Left ventricle myocardium inferior (tissue), 1 donor: ENCODE results near the gene SHISA4. TPM values are rescaled to one million over a fixed set of nuclear protein-coding genes. Genes with fewer than 3 reads are reported as not detected.

Source experiments
- DNase-seq: peaks from one replicate; pipeline ENCODE4 v3.0.0-alpha.2; 2020
- H3K27ac ChIP-seq: fragments of 200-600 bp; replicated peaks from 2 replicates; pipeline ENCODE4 v1.8.0; 2021
- H3K27me3 ChIP-seq: fragments of 200-600 bp; 2 replicates; pipeline ENCODE4 v1.8.0; 2021; ENCODE audit warnings: low read depth
- H3K36me3 ChIP-seq: fragments of 200-600 bp; 2 replicates; pipeline ENCODE4 v1.8.0; 2021
- H3K4me1 ChIP-seq: fragments of 200-600 bp; 2 replicates; pipeline ENCODE4 v1.8.0; 2021
- H3K4me3 ChIP-seq: fragments of 200-600 bp; 2 replicates; pipeline ENCODE4 v1.8.0; 2021; ENCODE audit warnings: mild to moderate bottlenecking, moderate library complexity
- H3K9me3 ChIP-seq: fragments of 200-600 bp; replicated peaks from 2 replicates; pipeline ENCODE4 v1.8.0; 2021
- intact Hi-C: fragments of 100-400 bp; cut with micrococcal nuclease; formaldehyde crosslinking; loops from one replicate; pipeline ENCODE4 v1.11.0; 2022
- total RNA-seq: library from RNA; stranded (reverse); fragmentation: NEBNext Ultra II Directional; extraction: Animal tissue kit (Norgen Biotek cat#: 25700); gene quantifications from one replicate; pipeline ENCODE4 v1.2.1, GENCODE V29; 2021
- TF ChIP-seq, protein P1 (sequence below): fragments of 200-600 bp; IDR thresholded peaks from 2 replicates; pipeline ENCODE4 v1.8.0; 2021; ENCODE audit warnings: antibody characterized with exemption, mild to moderate bottlenecking, borderline replicate concordance
- donor health status: DM: no; HTN: yes; CAD: no; lungs with severe emphysema.

Gene SHISA4
- total RNA-seq, 1 donor from 2014 or later: 191 TPM

DNA sequence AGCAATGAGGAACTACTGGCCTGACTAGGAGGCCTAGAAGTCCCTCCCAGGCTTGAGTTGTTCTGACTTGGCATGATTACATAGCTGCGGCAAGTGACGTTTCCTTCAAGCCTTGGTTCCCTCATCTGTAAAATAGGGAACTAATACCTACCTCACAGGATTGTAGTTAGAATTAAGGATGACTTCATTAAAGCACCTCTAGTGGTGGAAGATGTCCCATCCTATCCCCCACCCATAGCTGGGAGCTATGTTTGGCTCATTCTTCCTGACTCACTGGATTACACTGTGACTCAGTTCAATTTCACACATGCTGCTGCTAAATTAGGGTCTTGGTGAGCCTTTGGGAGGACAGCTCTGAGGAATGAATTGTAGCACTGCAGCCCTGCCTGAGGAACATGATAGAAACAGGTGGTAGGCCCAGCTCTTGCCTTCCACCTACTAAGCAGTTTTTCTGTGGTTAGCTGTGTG is 6.0 kb upstream of the SHISA4 start:
- Histone ChIP-seq H3K4me3 (no peak overlapping the region), H3K27ac (peak overlapping the region; percentile 90), H3K27me3 (no peaks in the 10 kb centered on the region), H3K4me1 (peaks cover 72% of the 10 kb centered on the region), H3K9me3 (no peaks in the 10 kb centered on the region), H3K36me3 (no peaks in the 10 kb centered on the region)
- TF ChIP-seq, protein P1, sequence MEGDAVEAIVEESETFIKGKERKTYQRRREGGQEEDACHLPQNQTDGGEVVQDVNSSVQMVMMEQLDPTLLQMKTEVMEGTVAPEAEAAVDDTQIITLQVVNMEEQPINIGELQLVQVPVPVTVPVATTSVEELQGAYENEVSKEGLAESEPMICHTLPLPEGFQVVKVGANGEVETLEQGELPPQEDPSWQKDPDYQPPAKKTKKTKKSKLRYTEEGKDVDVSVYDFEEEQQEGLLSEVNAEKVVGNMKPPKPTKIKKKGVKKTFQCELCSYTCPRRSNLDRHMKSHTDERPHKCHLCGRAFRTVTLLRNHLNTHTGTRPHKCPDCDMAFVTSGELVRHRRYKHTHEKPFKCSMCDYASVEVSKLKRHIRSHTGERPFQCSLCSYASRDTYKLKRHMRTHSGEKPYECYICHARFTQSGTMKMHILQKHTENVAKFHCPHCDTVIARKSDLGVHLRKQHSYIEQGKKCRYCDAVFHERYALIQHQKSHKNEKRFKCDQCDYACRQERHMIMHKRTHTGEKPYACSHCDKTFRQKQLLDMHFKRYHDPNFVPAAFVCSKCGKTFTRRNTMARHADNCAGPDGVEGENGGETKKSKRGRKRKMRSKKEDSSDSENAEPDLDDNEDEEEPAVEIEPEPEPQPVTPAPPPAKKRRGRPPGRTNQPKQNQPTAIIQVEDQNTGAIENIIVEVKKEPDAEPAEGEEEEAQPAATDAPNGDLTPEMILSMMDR: no peak
- intact Hi-C loops: no loop called here
- no peak for DNase-seq

DNA sequence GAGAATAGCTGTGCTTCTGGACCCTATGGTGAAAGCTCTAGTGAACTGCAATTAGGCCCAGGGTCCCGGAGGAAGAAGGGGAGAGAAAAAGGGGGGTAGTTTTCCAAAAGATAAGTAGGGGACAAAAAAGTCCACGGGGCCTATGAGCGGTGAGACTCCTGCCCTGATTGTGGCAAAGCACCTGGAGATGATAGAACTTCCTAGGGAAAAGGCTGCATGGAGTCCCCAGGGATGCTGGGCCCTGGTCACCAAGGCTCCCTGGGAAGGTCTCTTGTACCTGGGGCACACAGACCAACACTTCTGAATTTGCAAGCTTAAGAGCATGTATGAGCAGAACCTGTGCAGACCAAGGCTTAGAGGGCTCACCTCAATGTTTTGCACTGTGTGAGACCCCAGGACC is 5.4 kb upstream of the SHISA4 start:
- TF ChIP-seq, protein P1: no peak
- no peaks in the 10 kb centered on the region for H3K9me3 ChIP-seq
- H3K27ac ChIP-seq: peak overlapping the region; percentile 90
- no peaks in the 10 kb centered on the region for H3K36me3 ChIP-seq
- peaks cover 73% of the 10 kb centered on the region for H3K4me1 ChIP-seq
- intact Hi-C loops: no loop called here
- no peaks in the 10 kb centered on the region for H3K27me3 ChIP-seq
- DNase-seq: no peak
- no peak overlapping the region for H3K4me3 ChIP-seq

DNA sequence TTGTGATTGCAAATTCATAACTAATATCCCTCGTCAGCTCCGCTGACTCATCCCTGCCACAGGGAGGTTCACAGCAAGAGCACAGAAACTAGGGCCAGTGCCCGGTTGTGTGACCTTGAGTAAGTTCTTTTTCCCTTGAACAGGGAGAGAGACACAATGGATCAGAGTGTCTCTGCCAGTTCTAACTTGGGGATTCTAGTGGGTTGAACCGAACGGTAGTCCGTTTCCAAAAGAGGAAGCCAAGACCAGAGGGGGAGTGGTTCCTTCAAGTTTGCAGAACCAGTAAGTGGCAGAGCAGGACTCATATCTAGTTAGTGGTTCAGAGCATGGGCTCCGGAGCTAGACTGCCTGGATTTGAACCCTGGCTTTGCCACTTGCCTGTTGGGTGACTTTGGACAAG is 4.9 kb upstream of the SHISA4 start:
- peak; percentile 43 for DNase-seq
- Histone ChIP-seq H3K4me3 (no peak overlapping the region), H3K27ac (peak overlapping the region; percentile 90), H3K27me3 (no peaks in the 10 kb centered on the region), H3K9me3 (no peaks in the 10 kb centered on the region), H3K36me3 (no peaks in the 10 kb centered on the region), H3K4me1 (peaks cover 73% of the 10 kb centered on the region)
- intact Hi-C loops: no loop called here
- TF ChIP-seq, protein P1: no peak

DNA sequence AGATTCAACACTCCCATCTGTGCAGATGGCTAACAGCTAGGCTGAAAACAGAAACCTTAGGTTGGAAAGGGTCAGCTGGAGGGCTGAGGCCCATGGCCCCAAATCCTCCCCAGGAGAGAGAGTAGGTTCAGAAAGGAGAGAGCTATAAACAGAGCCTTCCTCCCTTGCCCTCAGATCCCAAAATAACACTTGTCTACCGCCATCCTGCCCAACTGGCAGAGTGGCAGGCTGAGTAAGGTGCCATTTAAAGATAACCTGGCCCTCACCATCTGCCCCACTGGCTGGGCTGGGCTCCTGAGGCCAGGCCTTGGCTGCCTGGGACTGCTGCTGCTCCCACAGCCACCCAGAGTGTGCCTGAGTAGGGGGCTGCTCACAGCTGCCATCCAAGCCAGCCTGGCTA is 4.3 kb upstream of the SHISA4 start:
- intact Hi-C loops: no loop called here
- H3K27ac ChIP-seq: peak overlapping the region; percentile 90
- peaks cover 77% of the 10 kb centered on the region for H3K4me1 ChIP-seq
- H3K9me3 ChIP-seq: no peaks in the 10 kb centered on the region
- H3K4me3 ChIP-seq: no peak overlapping the region
- H3K27me3 ChIP-seq: no peaks in the 10 kb centered on the region
- peak; percentile 56 for DNase-seq
- H3K36me3 ChIP-seq: no peaks in the 10 kb centered on the region
- TF ChIP-seq, protein P1: no peak

DNA sequence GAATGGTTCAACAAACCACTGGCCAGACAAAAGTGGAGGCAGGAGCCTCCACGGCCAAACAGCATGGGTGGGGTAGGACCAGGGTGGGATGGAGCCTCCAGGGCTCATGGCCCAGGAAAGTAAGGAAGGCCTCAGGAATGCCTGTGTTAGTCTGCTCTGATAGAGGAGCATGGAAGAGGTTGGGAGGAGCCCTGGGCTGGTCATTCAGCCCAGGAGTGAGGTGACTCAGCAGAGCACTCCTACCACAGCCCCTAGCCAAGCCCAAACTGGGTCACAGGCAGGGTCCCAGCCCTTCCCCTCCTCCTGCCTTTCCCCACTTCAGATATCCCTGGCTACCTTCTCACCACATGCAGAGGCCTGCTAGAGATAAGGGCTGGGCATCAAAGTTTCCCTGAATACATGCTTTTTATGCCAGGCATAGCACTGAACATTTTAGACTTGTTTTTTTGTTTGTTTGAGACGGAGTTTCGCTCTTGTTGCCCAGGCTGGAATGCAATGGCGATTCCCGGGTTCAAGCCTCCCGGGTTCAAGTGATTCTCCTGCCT is 3.1 kb upstream of the SHISA4 start:
- peaks cover 5% of the 10 kb centered on the region for H3K36me3 ChIP-seq
- H3K4me3 ChIP-seq: no peak overlapping the region
- H3K27ac ChIP-seq: peak overlapping the region; percentile 90
- H3K27me3 ChIP-seq: no peaks in the 10 kb centered on the region
- intact Hi-C loops: no loop called here
- no peak for DNase-seq
- peaks cover 88% of the 10 kb centered on the region for H3K4me1 ChIP-seq
- H3K9me3 ChIP-seq: no peaks in the 10 kb centered on the region
- TF ChIP-seq, protein P1: no peak
